A673 (cell line): ENCODE data around the gene ALG8. TPM values are rescaled to one million over a fixed set of nuclear protein-coding genes. Genes with fewer than 3 reads are reported as not detected.
A peak's percentile ranks its signal among the peaks of the same experiment; 100 is the strongest.

ENCODE experiments used
- Bru-seq: library from RNA; stranded (reverse); fragments of 400-500 nt; gene quantifications from one replicate; lab custom pipeline; 2021; lab: Mats Ljungman, UMichigan
- BruChase-seq, 2 experiments: library from RNA; stranded (reverse); fragments of 400-500 nt; gene quantifications; one replicate each; lab custom pipeline; 2021; lab: Mats Ljungman, UMichigan
- BruUV-seq: library from RNA; stranded (reverse); fragments of 400-500 nt; replicated peaks from 2 replicates; lab custom pipeline; 2021; lab: Mats Ljungman, UMichigan
- CTCF ChIA-PET: fragments of 300-600 bp; sonication (Branson Sonifier 250); formaldehyde crosslinking; loops from one replicate; lab custom pipeline; 2022; ENCODE audit warnings: antibody characterized with exemption; lab: Charles Lee
- POLR2A ChIA-PET: fragments of 300-600 bp; sonication (Branson Sonifier 250); formaldehyde crosslinking; loops from one replicate; lab custom pipeline; 2022; ENCODE audit warnings: antibody characterized with exemption; ENCODE audit not compliant: low non-redundant PET; lab: Charles Lee
- DNase-seq: peaks from one replicate; pipeline ENCODE4 v3.0.0-alpha.2; 2015; ENCODE audit warnings: low spot score
- H3K27ac ChIP-seq: fragments of 200-600 bp; sonication (generic); 2 replicates; pipeline ENCODE4 v1.5.1; 2016; ENCODE audit warnings: mixed run types, low read depth, mild to moderate bottlenecking, mixed read lengths, antibody characterized with exemption, low read length; ENCODE audit not compliant: poor library complexity, severe bottlenecking
- H3K27me3 ChIP-seq: fragments of 200-600 bp; sonication (generic); replicated peaks from 2 replicates; pipeline ENCODE4 v1.6.1; 2017; ENCODE audit warnings: mixed run types, low read depth, mild to moderate bottlenecking, mixed read lengths, antibody characterized with exemption, low read length; ENCODE audit not compliant: insufficient read depth, poor library complexity
- H3K36me3 ChIP-seq: fragments of 200-600 bp; sonication (generic); 2 replicates; pipeline ENCODE4 v1.6.1; 2016; ENCODE audit warnings: mixed run types, mild to moderate bottlenecking, mixed read lengths, antibody characterized with exemption, low read length; ENCODE audit not compliant: insufficient read depth, poor library complexity, severe bottlenecking
- H3K4me1 ChIP-seq: fragments of 200-600 bp; sonication (generic); 2 replicates; pipeline ENCODE4 v1.6.1; 2017; ENCODE audit warnings: mixed run types, mild to moderate bottlenecking, mixed read lengths, antibody characterized with exemption, low read length; ENCODE audit not compliant: insufficient read depth, poor library complexity, severe bottlenecking
- H3K4me3 ChIP-seq: fragments of 200-600 bp; sonication (generic); 2 replicates; pipeline ENCODE4 v1.5.1; 2016; ENCODE audit warnings: low read depth, mixed run types, mild to moderate bottlenecking, mixed read lengths, low read length; ENCODE audit not compliant: poor library complexity, severe bottlenecking
- H3K9me3 ChIP-seq: fragments of 200-600 bp; sonication (generic); 2 replicates; pipeline ENCODE4 v1.6.1; 2016; ENCODE audit warnings: mixed run types, low read depth, mild to moderate bottlenecking, mixed read lengths, antibody characterized with exemption, low read length; ENCODE audit not compliant: poor library complexity, severe bottlenecking
- EZH2 ChIP-seq: fragments of 200-600 bp; sonication (generic); IDR thresholded peaks from 2 replicates; pipeline ENCODE4 v1.6.1; 2017; ENCODE audit warnings: borderline replicate concordance, low read depth, mild to moderate bottlenecking, mixed read lengths, antibody characterized with exemption, low read length; ENCODE audit not compliant: poor library complexity, severe bottlenecking
- intact Hi-C: fragments of 100-400 bp; cut with micrococcal nuclease; formaldehyde crosslinking; loops from one replicate; pipeline ENCODE4 v1.10.0; 2022; ENCODE audit not compliant: unreplicated experiment
- long read RNA-seq: library from polyadenylated mRNA; stranded (forward); transcript quantifications from one replicate; pipeline ENCODE4 v2.0.0, GENCODE V29; 2022
- total RNA-seq: library from RNA; stranded (reverse); gene quantifications from 2 replicates; pipeline ENCODE4 v1.2.3, GENCODE V29; 2021
- TF ChIP-seq, protein P1 (sequence below): fragments of 300-800, 200-600 bp; sonication (generic); conservative IDR thresholded peaks from 2 replicates; pipeline ENCODE4 v1.5.1; 2017; ENCODE audit warnings: low read depth, mild to moderate bottlenecking, antibody characterized with exemption, low read length, moderate library complexity, mixed read lengths

The ALG8 gene
- total RNA-seq (112 and 131 TPM in 2 replicates), Bru-seq, nascent RNA (percentile 89 among the genes with signal in this experiment), BruChase-seq, experiment 1, labeled RNA remaining after a 2-hour chase (percentile 93 among the genes with signal in this experiment), BruChase-seq, experiment 2, labeled RNA remaining after a 6-hour chase (percentile 92 among the genes with signal in this experiment)
- long read RNA-seq, transcript ALG8-201 (13 exons, 1,675 nt) = major isoform, 216 of 285 reads
- long read RNA-seq, transcript ALG8-202 (14 exons, 1,677 nt) = minor isoform, 10 of 285 reads
- long read RNA-seq, partial matches to known transcripts = 7 of 285 reads
- long read RNA-seq, other reads (novel, unspliced or antisense) = 51 of 285 reads

DNA sequence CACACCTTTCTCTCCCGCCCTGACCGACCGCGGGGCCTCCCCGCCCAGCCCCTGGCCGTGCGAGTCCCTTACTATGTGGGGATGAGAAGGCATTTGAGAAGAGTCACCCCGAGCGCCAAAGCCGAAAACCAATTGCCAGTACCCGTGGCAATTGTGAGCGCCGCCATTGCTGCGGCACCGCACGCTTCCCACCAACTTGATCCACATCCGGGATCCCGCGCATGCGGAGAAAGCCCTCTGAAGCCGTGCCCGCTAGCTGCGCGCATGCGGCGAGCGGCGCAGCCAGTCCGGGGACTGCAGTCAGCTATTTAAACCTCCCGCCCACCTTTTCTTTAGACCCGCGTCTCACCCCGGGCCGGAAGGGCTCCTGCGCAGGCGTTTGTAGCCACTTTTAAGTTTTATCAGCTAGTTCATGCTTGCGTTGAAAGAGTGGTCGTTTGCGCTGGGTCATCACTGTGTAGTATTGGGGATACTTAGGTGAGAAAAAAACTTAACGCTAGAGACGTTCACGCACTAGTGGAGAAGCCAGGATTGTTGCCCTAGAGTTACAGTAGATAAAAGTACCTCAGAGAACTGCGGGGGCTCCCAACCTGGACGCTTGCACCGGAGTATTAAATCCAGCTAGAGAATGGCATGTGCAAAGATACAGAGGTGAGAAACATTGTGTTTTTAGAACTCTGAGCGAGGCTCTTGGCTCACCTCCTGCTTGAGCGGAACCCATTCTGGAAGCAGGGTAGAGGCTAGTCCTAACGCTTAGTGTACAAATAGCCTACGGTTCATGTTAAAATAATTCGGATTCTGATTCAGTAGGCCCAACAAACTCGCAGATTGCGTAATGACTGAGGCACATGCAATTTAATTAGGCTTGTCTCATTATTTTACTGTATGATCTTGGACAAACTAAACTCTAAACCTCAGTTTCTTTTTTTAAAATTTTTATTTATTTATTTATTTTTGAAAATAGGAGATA is at the start of gene ALG8:
Gene ALG8 (minus strand): TSS at position 205 of the 970 bp plus-strand sequence. CDS start 38 bp downstream, at position 167.
- intact Hi-C loops = loop anchor here (5.0 to 10.0 kb wide), 3 partner anchors 62 to 425 kb away; partner anchors contain the start of gene NDUFC2
- H3K9me3 ChIP-seq = no peaks in the 10 kb centered on the region
- ChIA-PET POLR2A (interaction anchor here (0.7 kb wide), 2 partner anchors 13 to 29 kb away, joined by 3 read pairs; no protein-coding TSS in a partner anchor), CTCF (no interaction called here)
- H3K36me3 ChIP-seq = peaks cover 3% of the 10 kb centered on the region
- H3K4me1 ChIP-seq = no peaks in the 10 kb centered on the region
- peak within 1 kb of the TSS; percentile 77 for H3K27ac ChIP-seq
- TF ChIP-seq, protein P1, sequence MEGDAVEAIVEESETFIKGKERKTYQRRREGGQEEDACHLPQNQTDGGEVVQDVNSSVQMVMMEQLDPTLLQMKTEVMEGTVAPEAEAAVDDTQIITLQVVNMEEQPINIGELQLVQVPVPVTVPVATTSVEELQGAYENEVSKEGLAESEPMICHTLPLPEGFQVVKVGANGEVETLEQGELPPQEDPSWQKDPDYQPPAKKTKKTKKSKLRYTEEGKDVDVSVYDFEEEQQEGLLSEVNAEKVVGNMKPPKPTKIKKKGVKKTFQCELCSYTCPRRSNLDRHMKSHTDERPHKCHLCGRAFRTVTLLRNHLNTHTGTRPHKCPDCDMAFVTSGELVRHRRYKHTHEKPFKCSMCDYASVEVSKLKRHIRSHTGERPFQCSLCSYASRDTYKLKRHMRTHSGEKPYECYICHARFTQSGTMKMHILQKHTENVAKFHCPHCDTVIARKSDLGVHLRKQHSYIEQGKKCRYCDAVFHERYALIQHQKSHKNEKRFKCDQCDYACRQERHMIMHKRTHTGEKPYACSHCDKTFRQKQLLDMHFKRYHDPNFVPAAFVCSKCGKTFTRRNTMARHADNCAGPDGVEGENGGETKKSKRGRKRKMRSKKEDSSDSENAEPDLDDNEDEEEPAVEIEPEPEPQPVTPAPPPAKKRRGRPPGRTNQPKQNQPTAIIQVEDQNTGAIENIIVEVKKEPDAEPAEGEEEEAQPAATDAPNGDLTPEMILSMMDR = no peak
- no peak for TF ChIP-seq EZH2
- DNase-seq = peak; percentile 99
- TSS peak; percentile 91 for BruUV-seq
- H3K4me3 ChIP-seq = peak within 1 kb of the TSS; percentile 64
- H3K27me3 ChIP-seq = no peaks in the 10 kb centered on the region

- H3K27ac ChIP-seq = peak within 1 kb of the TSS; percentile 84
These were observed 49.1 kb upstream of the ALG8 start, which contains the start of the genes KCTD21 and USP35 for GRCh38 chr11:78188286-78189173. Gene KCTD21 (minus strand): TSS chr11:78188626. CDS start chr11:78174554, 14,072 bp downstream. Gene USP35 (plus strand): TSS chr11:78188919. CDS start chr11:78196246, 7,327 bp downstream.

More at GRCh38 chr11:78188286-78189173, 49.1 kb upstream of the ALG8 start, which contains the start of the genes KCTD21 and USP35:
- peak within 1 kb of the TSS; percentile 97 for H3K4me3 ChIP-seq
- intact Hi-C loops = no loop called here
- DNase-seq = peak; percentile 99
- TF ChIP-seq, protein P1 = no peak
- no peak for TF ChIP-seq EZH2
- H3K9me3 ChIP-seq = no peaks in the 10 kb centered on the region
- H3K27me3 ChIP-seq = no peaks in the 10 kb centered on the region
- ChIA-PET POLR2A (interaction anchor here (0.7 kb wide), 1 partner anchor 290 kb away, joined by 15 read pairs; no protein-coding TSS in a partner anchor), CTCF (interaction anchor here (0.6 to 1.0 kb wide), 2 partner anchors 229 to 586 kb away, joined by 3 to 6 read pairs; no protein-coding TSS in a partner anchor)
- H3K4me1 ChIP-seq = peaks cover 13% of the 10 kb centered on the region
- no peaks in the 10 kb centered on the region for H3K36me3 ChIP-seq
- no TSS peak for BruUV-seq
